Measurements from ENCODE around the gene MED15.

MED15 gene

GRCh38 chr22:20553947-20554741, 46.7 kb downstream of the MED15 start:
- H3K9me3 ChIP-seq (ENCODE audit: control insufficient read depth, insufficient read depth, low read length) = peaks cover 8% of the 10 kb centered on the region
- H3K36me3 ChIP-seq (ENCODE audit: insufficient read depth, low read length) = peaks cover 24% of the 10 kb centered on the region
- no peak overlapping the region for H3K9ac ChIP-seq (ENCODE audit: low read depth, low read length)
- peaks cover 18% of the 10 kb centered on the region for H3K4me1 ChIP-seq (ENCODE audit: insufficient read depth, low read length)

- H3K9me3 ChIP-seq (ENCODE audit: control insufficient read depth, insufficient read depth, low read length) = peaks cover 8% of the 10 kb centered on the region
- H3K36me3 ChIP-seq (ENCODE audit: insufficient read depth, low read length) = peaks cover 25% of the 10 kb centered on the region
- H3K9ac ChIP-seq (ENCODE audit: low read depth, low read length) = no peak overlapping the region
- H3K4me1 ChIP-seq (ENCODE audit: insufficient read depth, low read length) = peaks cover 13% of the 10 kb centered on the region
These were observed 47.4 kb downstream of the MED15 start for GRCh38 chr22:20554824-20555223.

GRCh38 chr22:20558534-20558933, 51.1 kb downstream of the MED15 start:
- H3K9me3 ChIP-seq (ENCODE audit: control insufficient read depth, insufficient read depth, low read length) = peaks cover 8% of the 10 kb centered on the region
- peaks cover 23% of the 10 kb centered on the region for H3K36me3 ChIP-seq (ENCODE audit: insufficient read depth, low read length)
- no peaks in the 10 kb centered on the region for H3K4me1 ChIP-seq (ENCODE audit: insufficient read depth, low read length)
- H3K9ac ChIP-seq (ENCODE audit: low read depth, low read length) = no peak overlapping the region

GRCh38 chr22:20559174-20559760, 51.9 kb downstream of the MED15 start:
- H3K36me3 ChIP-seq (ENCODE audit: insufficient read depth, low read length) = peaks cover 23% of the 10 kb centered on the region
- H3K9ac ChIP-seq (ENCODE audit: low read depth, low read length) = no peak overlapping the region
- H3K4me1 ChIP-seq (ENCODE audit: insufficient read depth, low read length) = no peaks in the 10 kb centered on the region
- peaks cover 8% of the 10 kb centered on the region for H3K9me3 ChIP-seq (ENCODE audit: control insufficient read depth, insufficient read depth, low read length)

- Histone ChIP-seq H3K4me1 (ENCODE audit: insufficient read depth, low read length) (no peaks in the 10 kb centered on the region), H3K9me3 (ENCODE audit: control insufficient read depth, insufficient read depth, low read length) (peaks cover 8% of the 10 kb centered on the region), H3K36me3 (ENCODE audit: insufficient read depth, low read length) (peaks cover 24% of the 10 kb centered on the region), H3K9ac (ENCODE audit: low read depth, low read length) (no peak overlapping the region)
These were observed 53.3 kb downstream of the MED15 start for GRCh38 chr22:20560716-20561115.

- Histone ChIP-seq H3K4me1 (ENCODE audit: insufficient read depth, low read length) (no peaks in the 10 kb centered on the region), H3K9ac (ENCODE audit: low read depth, low read length) (no peak overlapping the region), H3K9me3 (ENCODE audit: control insufficient read depth, insufficient read depth, low read length) (peaks cover 8% of the 10 kb centered on the region), H3K36me3 (ENCODE audit: insufficient read depth, low read length) (peaks cover 24% of the 10 kb centered on the region)
These were observed 54.5 kb downstream of the MED15 start for GRCh38 chr22:20561882-20562281.

- peaks cover 21% of the 10 kb centered on the region for H3K36me3 ChIP-seq (ENCODE audit: insufficient read depth, low read length)
- no peaks in the 10 kb centered on the region for H3K4me1 ChIP-seq (ENCODE audit: insufficient read depth, low read length)
- no peak overlapping the region for H3K9ac ChIP-seq (ENCODE audit: low read depth, low read length)
- peaks cover 8% of the 10 kb centered on the region for H3K9me3 ChIP-seq (ENCODE audit: control insufficient read depth, insufficient read depth, low read length)
These were observed 55.4 kb downstream of the MED15 start for GRCh38 chr22:20562607-20563465.

- no peaks in the 10 kb centered on the region for H3K4me1 ChIP-seq (ENCODE audit: insufficient read depth, low read length)
- H3K36me3 ChIP-seq (ENCODE audit: insufficient read depth, low read length) = peaks cover 21% of the 10 kb centered on the region
- H3K9ac ChIP-seq (ENCODE audit: low read depth, low read length) = no peak overlapping the region
- H3K9me3 ChIP-seq (ENCODE audit: control insufficient read depth, insufficient read depth, low read length) = peaks cover 7% of the 10 kb centered on the region
These were observed 56.1 kb downstream of the MED15 start for GRCh38 chr22:20563466-20563906.

GRCh38 chr22:20563941-20564371, 56.5 kb downstream of the MED15 start:
- H3K4me1 ChIP-seq (ENCODE audit: insufficient read depth, low read length) = no peaks in the 10 kb centered on the region
- peaks cover 22% of the 10 kb centered on the region for H3K36me3 ChIP-seq (ENCODE audit: insufficient read depth, low read length)
- peaks cover 2% of the 10 kb centered on the region for H3K9me3 ChIP-seq (ENCODE audit: control insufficient read depth, insufficient read depth, low read length)
- H3K9ac ChIP-seq (ENCODE audit: low read depth, low read length) = no peak overlapping the region

- no peaks in the 10 kb centered on the region for H3K9me3 ChIP-seq (ENCODE audit: control insufficient read depth, insufficient read depth, low read length)
- peaks cover 20% of the 10 kb centered on the region for H3K36me3 ChIP-seq (ENCODE audit: insufficient read depth, low read length)
- H3K9ac ChIP-seq (ENCODE audit: low read depth, low read length) = no peak overlapping the region
- H3K4me1 ChIP-seq (ENCODE audit: insufficient read depth, low read length) = no peaks in the 10 kb centered on the region
These were observed 57.8 kb downstream of the MED15 start for GRCh38 chr22:20565079-20565734.

- Histone ChIP-seq H3K4me1 (ENCODE audit: insufficient read depth, low read length) (no peaks in the 10 kb centered on the region), H3K36me3 (ENCODE audit: insufficient read depth, low read length) (peaks cover 21% of the 10 kb centered on the region), H3K9ac (ENCODE audit: low read depth, low read length) (no peak overlapping the region), H3K9me3 (ENCODE audit: control insufficient read depth, insufficient read depth, low read length) (no peaks in the 10 kb centered on the region)
These were observed 58.4 kb downstream of the MED15 start for GRCh38 chr22:20565761-20566160.

- peaks cover 28% of the 10 kb centered on the region for H3K36me3 ChIP-seq (ENCODE audit: insufficient read depth, low read length)
- H3K4me1 ChIP-seq (ENCODE audit: insufficient read depth, low read length) = no peaks in the 10 kb centered on the region
- no peak overlapping the region for H3K9ac ChIP-seq (ENCODE audit: low read depth, low read length)
- no peaks in the 10 kb centered on the region for H3K9me3 ChIP-seq (ENCODE audit: control insufficient read depth, insufficient read depth, low read length)
These were observed 59.2 kb downstream of the MED15 start for GRCh38 chr22:20566420-20567260.

- Histone ChIP-seq H3K9me3 (ENCODE audit: control insufficient read depth, insufficient read depth, low read length) (no peaks in the 10 kb centered on the region), H3K9ac (ENCODE audit: low read depth, low read length) (no peak overlapping the region), H3K4me1 (ENCODE audit: insufficient read depth, low read length) (no peaks in the 10 kb centered on the region), H3K36me3 (ENCODE audit: insufficient read depth, low read length) (peaks cover 34% of the 10 kb centered on the region)
These were observed 60.0 kb downstream of the MED15 start for GRCh38 chr22:20567371-20567847.

Data from ES-I3 (cell line).